GM12872 (cell line): ENCODE measurements around the gene SRSF10.

ENCODE experiments used
- TF ChIP-seq, protein P1 (sequence below): IDR thresholded peaks from 3 replicates; pipeline ENCODE4 v1.5.1; 2011; ENCODE audit warnings: low read depth, mild to moderate bottlenecking, low read length, moderate library complexity; ENCODE audit not compliant: insufficient read depth

The SRSF10 gene

DNA sequence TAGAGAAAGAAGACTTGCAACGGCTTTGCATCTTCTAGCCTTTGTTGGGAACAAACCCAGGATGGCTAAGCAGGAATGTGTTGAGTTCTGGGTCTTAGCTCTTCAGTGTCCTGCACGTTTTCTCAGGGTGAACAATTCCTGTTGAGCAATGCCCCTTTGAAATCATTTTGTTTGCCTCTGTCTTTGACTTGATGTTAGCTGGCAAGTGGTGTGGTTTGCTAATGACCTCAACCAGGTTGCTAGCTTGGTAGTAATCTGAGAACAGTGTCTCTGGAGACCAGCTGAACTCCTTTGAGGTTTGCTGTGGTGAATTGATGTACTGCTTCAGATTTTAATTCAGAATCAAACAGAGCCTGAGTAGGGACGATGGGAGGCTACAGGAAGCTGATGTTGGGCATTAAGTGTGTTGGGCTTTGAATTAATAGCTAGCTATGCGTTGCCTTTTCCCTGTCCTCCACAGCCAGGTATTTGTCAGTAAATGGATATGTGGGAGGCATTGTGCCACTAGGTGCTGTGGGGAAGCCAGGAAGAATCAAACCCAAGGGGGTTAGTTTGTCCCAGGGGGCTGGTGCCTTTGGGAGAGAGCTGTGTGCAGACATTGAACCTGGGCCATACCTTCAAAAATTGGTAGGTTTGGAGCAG is 23.3 kb upstream of the SRSF10 start:
- TF ChIP-seq, protein P1, sequence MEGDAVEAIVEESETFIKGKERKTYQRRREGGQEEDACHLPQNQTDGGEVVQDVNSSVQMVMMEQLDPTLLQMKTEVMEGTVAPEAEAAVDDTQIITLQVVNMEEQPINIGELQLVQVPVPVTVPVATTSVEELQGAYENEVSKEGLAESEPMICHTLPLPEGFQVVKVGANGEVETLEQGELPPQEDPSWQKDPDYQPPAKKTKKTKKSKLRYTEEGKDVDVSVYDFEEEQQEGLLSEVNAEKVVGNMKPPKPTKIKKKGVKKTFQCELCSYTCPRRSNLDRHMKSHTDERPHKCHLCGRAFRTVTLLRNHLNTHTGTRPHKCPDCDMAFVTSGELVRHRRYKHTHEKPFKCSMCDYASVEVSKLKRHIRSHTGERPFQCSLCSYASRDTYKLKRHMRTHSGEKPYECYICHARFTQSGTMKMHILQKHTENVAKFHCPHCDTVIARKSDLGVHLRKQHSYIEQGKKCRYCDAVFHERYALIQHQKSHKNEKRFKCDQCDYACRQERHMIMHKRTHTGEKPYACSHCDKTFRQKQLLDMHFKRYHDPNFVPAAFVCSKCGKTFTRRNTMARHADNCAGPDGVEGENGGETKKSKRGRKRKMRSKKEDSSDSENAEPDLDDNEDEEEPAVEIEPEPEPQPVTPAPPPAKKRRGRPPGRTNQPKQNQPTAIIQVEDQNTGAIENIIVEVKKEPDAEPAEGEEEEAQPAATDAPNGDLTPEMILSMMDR, result no peak

DNA sequence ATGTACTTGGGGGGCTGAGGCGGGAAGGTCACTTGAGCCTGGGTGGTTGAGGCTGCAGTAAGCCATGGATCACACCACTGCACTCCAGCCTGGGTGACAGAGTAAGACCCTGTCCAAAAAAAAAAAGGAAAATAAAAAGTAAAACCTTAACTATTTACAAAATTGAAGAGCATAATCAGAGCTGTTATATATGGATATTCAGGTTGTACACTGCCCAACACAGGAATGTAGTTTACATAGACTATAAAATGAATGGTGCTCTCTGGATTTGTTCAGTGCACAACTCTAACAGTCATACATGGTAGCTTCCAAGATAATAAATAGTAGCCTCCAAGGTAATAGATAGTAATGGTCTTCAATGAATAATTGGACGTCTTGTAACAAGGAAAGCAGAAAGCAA is 22.6 kb upstream of the SRSF10 start:
- TF ChIP-seq, protein P1, result no peak

DNA sequence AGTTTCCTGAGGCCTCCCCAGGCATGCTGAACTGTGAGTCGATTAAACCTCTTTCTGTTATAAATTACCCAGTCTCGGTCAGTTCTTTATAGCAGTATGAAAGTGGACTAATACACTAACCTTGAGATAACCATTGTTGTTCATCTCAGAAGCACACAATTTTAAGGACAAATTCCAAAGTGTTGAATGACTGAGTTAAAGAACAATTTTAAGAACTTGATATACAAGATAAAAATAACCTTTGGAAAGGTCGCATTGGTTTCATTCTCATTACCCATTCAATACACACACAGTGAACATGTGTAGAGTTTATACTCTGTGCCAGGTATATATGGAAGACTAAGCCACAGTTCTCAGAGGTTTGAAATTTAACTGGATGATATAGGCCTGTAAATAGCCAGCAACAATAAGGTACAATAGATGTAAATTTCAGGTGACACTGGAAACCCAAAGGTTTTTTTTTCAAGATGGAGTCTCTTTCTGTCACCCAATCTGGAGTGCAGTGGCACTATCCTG is 19.1 kb upstream of the SRSF10 start:
- TF ChIP-seq, protein P1, result no peak

DNA sequence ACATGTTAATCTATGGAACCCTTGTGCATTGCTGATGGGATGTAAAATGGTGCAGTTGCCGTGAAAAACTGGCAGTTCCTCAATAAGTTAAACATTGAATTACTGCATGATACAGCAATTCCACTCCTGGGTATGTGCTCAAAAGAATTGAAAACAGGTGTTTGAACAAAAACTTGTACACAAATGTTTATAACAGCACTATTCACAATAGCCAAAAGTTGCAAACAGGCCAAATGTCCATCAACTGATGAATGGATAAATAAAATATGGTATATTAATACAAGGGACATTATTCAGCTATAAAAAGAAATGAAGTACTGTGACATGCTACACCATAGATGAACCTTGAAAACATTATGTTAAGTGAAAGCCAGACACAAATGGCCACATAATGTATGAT is 17.7 kb upstream of the SRSF10 start:
- TF ChIP-seq, protein P1, result no peak

DNA sequence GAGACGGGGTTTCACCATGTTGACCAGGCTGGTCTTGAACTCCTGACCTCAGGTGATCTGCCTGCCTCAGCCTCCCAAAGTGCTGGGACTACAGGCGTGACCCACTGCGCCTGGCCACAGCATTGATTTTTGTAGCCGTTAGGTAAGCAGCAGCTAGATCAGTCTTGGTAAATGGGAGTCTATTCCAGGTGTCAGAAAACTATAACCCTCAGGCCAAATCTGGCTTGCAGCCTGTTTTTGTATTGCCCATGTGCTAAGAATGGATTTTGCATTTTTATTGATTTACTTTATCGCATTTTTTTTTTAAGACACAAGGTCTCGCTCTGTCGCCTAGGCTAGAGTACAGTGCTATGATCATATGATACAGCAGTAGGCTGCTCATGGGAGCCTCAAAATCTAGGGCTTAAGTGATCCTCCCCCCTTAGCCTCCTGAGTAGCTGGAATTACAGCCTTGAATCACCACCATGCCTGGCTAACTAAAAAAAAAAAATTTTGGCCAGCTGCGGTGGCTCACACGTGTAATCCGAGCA is 16.6 kb upstream of the SRSF10 start:
- TF ChIP-seq, protein P1, result no peak

DNA sequence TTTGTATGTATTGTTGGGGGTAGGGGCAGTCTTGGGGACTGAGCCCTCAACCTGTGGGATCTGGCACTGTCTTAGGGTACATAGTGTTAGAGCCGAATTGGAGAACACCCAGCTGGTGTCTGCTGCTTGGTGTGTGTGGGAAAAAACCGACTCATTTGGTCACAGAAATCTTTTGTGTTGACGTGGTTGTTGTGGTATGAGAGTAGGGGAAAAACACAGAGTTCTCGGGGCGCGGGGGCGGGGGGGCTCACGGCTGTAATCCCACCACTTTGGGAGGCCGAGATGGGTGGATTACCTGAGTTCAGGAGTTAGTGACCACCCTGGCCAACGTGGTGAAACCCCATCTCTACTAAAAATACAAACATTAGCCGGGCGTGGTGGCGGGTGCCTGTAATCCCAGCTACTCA is 15.3 kb upstream of the SRSF10 start:
- TF ChIP-seq, protein P1, result no peak

DNA sequence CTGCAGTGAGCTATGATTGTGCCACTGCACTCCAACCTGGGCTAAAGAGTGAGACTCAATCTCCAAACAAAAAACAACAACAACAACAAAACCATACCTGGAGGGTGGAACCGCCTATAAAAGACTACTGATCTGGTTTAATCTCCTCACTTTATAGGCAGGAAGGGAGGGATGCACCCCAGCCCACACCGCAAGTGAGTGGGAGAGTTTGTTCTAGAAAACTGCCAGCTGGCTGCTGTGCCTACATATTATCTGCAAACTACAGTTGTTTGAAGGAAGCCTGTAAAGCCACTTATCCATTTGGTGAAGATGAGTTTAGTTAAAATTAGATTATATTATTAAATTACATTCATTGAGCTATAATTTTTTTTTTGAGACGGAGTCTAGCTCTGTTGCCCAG is 9.1 kb upstream of the SRSF10 start:
- TF ChIP-seq, protein P1, result no peak
